ENCODE measurements around the gene CNPPD1.
A peak's percentile ranks its signal among the peaks of the same experiment; 100 is the strongest.

CNPPD1 gene

DNA sequence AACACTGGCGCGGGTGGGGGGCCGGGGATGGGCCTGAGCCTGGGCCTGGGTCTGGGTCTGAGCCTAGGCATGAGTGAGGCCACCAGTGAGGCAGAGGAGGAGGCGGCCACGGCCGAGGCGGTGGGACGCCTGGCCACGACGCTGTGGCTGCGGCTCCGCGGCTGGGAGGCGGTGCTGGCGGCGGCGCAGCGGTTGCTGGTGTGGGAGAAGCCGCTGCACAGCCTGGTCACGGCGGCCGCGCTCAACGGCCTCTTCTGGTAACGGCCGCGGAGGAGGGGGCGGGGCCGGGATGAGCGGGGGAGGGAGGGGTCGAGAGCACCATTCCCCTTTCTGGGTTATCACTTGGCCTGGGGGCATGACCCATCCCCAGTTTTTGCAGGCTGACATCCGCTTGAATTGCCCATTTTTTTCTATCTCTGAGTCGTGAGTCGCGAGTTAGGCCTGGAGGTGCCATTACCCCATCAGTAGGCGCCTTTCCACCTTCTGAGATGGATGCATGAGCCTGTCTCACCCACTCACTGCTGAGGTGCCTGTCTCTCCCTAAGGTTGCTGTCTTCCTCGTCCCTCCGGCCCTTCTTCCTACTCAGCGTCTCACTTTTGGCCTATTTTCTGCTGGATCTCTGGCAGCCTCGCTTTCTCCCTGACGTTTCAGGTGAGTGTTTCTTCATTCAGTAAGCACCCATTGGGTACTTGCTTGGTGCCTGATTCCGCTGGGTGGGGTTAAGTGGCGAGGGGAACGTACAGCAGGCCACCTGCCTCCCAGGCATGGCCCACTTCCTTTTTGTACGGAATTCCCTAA is 1.9 kb upstream of the CNPPD1 start:
- peak; percentile 10 for DNase-seq

DNA sequence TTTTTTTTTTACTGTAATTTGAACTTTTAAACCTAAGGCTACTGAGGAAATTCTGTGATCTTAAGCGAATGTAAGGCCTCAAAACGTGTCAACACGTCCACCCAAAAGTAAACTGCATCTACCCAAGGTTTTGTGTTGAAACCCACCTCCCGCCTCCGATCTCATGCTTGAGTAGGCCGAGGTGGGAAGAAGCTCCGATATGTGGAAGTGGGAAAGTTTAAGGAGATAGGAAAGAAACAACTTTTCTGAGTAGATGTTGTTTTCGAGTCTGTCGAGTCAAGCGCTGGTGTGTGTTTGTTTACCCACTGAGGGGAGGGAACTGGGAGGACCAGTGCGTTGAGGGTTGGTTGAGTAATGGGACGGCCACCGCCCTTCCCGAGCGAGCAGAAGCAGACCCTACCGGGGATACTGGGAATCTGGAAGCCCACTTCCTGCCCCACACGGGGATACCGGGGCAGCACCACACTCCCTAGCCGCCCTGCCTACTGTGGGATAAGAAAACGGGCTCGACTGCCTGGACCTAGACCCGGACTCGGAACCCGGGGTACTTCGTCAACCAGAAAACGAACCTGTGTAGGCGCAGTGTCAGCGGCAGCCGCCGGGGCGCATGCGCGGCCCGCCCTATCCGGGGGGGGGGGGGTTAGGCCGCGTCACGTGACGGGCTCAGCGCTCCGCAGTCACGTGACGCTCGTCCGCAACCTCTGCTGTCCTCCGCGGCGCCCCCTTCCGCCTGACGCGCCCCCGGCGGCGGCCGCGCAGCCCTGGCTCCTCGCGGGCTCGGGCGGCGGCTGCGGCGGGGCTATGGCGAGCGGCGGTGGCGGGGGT is 1.0 kb upstream of the CNPPD1 start, which contains the start of gene RETREG2:
Gene RETREG2 (plus strand): TSS at position 724 of the 825 bp plus-strand sequence. CDS start 78 bp downstream, at position 802.
- peak; percentile 86 for DNase-seq

DNA sequence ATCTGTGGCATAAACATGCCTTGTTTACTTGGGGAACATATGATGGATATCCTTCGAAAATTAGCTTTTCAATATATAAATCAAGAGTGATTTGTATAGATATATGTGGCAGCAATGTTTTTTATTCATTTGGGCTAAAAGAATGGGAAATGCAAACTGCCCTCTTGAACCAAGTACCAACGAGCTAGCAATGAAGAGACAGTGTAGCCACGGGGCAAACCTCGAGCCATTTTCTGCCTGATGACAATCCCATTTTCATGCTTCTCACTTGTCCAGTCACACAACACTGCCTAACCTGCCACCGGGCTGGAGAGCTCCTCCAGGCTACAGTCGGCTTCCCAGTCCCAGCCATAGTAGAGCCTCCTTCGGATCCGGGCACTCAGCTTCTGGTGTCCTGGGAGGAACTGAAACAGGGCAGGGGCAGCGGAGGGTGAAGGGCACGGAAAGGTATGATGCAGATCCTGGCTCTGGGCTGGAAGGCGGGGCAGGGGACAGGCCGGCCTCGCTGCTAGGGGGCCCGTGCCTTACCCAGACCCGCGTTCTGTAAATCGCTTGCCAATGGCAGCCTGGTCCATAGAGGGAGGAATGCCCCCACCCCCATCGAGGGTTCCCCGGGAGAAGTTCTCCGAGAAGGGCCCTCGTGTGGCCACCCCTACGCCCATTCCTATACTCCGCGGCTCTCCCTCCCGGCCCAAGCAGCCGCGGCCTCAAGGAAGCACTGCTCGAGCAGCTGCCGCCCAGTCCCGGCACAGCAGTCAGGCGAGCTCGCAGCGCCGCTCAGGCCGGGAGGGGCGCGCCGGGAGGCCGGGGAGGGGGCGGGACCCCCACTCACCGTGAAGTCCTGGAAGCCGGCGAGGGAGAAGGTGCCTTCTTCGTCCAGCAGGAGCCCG is 552 bp downstream of the CNPPD1 start:
- peak; percentile 52 for DNase-seq

DNA sequence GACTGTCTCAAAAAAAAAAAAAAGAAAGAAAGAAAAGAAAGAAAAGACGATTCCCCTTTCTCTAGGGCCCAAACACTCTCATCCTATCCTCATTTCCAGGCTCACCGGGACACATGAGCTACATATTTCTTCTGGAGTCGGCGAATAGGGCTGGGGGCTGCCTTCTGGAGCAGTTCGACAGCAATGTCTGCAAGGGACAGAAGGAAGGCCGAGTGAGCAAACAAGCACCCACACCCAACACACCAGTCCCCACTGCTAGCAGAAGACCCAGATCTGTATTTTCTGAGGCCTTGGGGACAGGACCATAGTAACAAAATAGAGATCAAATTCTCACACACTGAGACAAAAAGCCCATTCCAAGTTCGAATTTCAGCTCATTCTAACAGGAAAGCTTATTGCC is 1.2 kb downstream of the CNPPD1 start:
- no peak for DNase-seq

DNA sequence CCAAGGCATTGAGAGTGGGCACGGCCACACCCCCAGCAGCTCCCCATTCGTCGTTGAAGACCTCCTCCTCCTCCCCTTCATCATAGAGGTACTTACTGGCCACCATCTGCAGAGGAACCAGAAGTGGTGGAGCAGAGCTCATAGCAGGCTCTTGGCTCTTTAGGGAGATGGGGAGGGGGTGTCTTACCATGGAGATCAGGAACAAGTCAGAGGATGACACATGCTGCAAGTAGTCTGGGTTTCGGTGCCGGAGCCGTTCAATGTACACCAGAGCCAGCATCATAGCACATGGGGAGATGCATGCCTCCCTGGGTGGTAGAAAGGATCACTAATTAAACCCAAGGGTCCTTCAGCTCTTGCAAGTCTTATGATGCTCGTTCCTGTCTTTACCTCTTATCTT is 1.9 kb downstream of the CNPPD1 start:
- DNase-seq = no peak

GRCh38 chr2:219174146-219174545 is 2.6 kb downstream of the CNPPD1 start:
- no peak for DNase-seq

- DNase-seq = no peak
Observed at GRCh38 chr2:219173176-219173575, 3.5 kb downstream of the CNPPD1 start.

DNA sequence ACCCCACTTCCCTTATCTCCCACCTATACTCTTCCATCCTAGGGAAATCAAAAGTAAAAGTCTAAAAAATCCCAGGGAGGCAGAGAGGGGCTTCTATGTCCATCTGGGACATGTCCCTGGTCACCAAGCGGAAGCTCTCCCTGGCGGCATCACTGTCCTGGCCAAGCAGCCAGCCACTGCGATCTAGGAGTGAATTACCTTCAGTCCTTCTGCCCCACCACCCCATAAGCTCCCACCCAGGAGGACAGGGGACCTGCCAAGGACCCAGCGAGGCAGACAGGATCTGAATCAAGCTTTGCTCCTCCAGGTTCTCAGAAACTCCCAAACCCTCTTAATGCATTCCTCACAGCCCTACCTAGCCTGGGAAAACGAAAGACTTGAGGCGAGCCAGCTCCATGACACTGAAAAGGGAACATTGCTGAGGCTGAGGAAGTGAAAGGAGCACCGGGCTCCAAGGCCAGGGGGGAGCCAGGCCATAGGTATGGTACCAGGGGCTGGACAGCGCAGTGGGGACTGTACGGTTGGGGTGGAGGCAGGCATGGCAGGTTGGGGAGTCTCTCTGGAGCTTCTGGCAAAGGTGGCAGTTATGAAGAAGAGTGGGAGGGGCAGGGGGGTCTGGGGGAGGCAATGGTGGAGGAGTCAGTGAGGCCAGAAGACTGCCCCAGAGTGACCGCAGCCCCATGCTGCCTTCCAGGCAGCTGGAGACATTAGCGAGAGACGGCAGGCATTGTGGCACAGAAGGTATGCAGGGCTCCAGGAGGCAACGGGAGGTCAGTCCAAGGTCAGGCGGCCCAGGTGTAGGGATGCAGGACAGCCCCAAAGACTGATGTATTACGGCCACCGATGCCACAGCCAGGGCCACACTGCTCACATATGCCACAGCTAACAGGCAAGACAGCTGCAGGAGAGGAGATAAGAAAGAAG is 4.2 kb downstream of the CNPPD1 start:
- no peak for DNase-seq

DNA sequence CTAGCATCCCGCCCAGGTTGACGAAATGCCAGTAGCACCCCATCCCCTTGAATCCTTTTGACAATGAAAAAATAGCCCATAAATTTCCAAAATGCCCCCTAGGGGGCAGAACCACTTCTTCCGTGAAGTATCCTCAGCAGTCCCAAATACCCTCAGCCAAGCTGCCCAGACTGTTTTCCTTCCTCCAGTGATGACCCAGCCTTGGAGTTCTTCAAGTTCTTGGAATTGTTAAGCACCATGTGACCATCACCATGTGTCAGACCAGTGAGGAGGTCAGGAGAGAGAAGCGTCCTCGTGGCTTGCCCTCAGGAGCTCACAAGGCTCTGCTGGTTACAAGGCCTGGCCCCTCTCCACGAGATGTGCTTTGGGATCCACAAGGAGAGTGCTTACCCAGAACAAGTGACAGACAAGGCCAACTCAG is 5.5 kb downstream of the CNPPD1 start:
- no peak for DNase-seq

DNA sequence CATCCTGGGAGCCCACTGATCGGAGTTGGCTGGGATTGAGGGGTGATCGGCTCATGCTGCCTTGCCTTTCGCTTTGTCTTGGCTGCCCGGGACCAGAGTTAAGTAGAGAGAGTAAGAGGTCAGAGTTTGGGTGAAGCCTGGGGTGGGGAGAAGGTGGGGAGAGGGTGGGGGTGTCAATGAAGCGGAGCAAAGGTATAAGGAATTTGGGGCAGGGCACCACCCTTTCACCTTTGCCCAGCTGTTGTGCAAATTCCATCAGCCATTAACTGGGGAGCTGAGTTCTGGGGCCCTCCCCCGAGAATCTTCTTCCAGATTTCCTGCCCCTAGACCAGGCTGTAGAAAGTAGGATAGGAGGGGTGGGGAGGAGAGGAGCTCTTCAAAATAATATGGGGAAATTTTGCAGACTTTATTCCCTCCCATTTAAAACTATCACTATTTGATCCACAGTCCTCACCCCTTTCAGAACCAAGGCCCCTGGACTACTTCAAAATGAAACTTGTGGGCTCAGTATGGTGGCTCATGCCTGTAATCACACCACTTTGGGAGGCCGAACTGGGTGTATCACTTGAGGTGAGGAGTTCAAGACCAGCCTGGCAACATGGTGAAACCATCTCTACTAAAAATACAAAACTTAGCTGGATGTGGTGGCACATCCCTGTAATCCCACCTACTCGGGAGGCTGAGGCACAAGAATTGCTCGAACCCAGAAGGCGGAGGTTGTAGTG is 6.6 kb downstream of the CNPPD1 start, which contains the start of gene SLC23A3:
Gene SLC23A3 (minus strand): TSS at position 100 of the 725 bp plus-strand sequence. CDS start 45 bp downstream, at position 55.
- no peak for DNase-seq

DNA sequence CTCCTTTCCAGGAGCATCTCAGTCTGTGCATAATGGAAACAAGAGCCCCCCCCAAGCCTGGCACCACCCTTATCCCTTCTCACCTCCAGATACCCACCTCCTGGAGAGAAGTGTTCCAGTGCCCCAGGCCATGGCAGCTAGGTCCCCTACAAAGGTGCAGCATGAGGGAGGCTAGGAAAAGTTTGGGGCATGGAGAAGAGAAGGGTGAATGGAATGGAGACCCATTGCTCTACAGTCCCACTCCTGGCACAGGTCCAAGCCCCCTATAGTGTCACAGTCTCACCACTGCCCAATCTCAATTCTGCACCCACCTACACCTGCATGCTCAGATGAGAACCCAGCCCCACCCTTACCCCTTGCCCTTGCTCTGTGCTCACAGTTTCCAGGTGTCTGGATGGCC is 7.8 kb downstream of the CNPPD1 start:
- DNase-seq = no peak

- DNase-seq = no peak
Observed at GRCh38 chr2:219168526-219168925, 8.2 kb downstream of the CNPPD1 start.

GRCh38 chr2:219167997-219168396 is 8.7 kb downstream of the CNPPD1 start:
- no peak for DNase-seq

DNA sequence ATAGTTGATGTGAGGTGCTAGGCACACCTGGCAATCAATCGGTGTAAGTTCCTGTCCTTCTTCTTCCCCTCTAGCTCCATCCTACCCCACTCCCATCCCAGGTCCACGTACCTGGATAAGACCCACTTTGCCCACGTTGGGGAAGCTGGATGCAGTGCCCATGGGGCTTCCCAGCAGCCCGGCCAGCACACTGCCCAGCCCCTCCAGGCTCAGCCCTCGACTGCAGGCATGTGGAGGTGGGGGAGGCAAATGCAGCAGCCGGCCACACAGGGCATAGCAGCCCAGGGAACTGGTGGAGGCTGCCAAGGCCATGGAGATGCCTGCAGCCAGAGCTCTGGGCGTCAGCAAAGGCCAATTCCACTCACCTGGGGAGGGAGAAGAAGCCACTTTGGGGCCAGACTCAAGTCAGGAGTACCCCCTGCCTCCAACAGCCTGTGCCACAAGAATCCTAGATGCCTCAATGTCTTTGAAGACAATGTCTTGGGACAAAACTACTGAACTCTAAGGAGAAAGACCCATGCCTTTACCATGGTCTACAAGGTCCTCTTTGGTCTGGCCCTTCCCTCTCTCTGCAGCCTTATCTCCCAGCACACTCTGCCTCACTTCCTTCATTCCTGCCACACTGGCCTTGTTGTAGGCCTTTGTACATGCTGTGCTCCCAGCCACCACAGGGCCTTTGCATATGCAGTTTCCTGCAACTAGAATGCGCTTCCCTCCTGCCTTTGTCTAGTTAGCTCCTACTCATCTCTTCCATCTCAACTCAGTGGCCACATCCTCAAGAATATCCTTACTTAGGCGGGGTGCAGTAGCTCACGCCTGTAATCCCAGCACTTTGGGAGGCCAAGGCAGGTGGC is 11.4 kb downstream of the CNPPD1 start:
- DNase-seq = no peak

DNA sequence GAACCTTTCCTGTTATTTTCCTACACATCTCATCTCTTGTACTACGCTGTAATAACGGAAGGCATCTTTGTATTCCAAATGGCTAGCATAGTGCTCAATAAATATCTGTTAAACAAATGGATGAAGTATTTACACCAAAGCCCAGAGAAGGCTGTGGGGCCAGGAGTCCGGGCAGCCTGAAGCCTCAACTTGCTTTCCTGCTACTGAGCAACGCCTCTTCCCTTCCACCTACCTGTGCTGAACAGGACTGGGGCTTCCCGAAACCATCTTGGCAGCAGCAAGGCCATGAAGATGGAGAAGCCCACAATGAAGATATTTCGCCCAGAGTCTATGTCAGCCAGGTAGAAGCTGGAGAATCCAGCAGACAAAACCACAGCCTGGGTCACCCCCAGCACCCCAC is 13.6 kb downstream of the CNPPD1 start:
- no peak for DNase-seq

DNA sequence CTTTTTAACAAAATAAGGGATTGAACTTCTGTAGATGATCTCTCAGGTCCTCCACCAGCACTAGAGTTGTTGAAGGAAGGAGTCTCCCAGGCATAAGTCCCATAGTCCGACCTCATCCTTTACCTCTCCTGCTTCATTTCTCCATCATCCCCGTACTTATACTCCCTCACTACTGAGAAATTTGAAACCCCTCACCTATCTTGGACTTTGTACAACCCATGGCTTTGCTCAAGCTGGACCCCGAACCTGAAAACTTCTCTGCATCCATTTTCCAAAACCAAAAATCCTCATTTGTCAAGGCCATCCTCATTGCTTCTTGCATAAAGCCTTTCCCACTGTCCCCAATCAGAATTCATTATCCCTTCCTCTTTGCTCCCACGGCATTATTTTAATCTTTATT is 15.6 kb downstream of the CNPPD1 start:
- DNase-seq = peak; percentile 22

DNA sequence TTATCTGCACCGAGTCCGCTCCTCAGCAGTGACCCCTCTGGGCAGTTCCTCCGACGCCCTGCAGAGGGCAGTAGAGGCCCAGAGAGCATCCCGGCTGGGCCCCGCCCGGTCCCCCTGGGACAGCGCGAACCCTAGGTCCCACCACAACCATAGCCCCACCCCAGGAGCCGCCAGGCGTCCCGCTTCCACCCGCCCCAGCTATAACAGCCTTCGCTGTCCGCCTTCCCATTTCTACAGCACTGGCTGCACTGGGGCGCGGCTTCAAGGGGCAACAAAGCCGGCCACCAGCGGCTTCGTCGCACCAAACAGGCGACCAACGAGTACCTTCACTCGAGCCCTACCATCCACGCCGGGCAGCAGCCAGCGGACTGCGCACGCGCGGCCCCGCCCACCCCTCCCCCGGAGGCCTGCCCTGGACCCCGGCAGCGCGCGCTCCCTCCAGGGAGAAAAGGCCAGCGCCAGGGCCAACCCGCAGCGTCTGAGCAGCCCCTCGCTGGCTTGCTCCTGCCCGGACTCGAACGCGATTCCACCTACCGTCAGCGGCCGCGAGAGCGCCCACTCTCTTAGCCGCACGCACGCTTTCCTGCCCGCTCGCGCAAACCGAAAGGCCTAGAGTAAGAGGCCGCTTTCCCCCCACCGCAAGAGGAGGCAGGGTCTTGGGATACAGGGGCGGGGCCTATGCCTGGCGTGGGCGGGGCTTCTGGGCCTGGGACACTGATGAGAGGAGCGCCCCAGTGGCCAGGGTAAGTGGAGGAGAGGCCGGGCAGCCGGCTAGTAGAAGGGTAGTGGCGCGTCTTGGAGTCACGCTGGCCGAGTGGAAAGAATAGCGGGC is 16.3 kb downstream of the CNPPD1 start, which contains the start of gene NHEJ1:
Gene NHEJ1 (minus strand): TSS at position 630 of the 832 bp plus-strand sequence. CDS start 2,453 bp downstream, outside the sequence.
- DNase-seq = peak; percentile 89

GRCh38 chr2:219159771-219160185 is 16.9 kb downstream of the CNPPD1 start:
- no peak for DNase-seq

DNA sequence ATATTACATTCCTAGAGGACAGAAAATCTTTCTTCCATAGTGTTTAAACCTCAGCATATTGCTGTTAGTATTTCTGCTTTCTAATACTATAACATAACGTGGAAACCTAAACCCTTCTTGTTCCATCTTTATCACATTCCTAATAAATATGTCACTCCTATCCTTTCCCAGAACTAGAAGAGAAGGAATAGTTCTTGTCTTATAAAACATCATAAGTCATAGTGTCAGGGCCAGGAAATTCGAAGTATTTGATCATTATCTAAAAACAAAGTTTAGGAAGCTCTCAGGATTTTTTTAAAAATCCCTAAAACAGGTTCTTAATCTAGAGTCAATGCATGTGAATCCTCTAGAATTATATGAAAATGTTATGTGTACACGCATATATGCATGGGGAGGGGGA is 18.1 kb downstream of the CNPPD1 start:
- DNase-seq = no peak

All from NCI-H526 treated with DMSO at 0.1 percent for 48 hours (cell line).